H1 (cell line): ENCODE results near the gene ZNF48. TPM values are rescaled to one million over a fixed set of nuclear protein-coding genes. Genes with fewer than 3 reads are reported as not detected.

Experiments used
- FOSL1 ChIP-seq: IDR thresholded peaks from 2 replicates; pipeline ENCODE4 v1.6.1; 2011; ENCODE audit warnings: mild to moderate bottlenecking, low read depth, low read length, moderate library complexity; ENCODE audit not compliant: insufficient read depth
- TAF1 ChIP-seq: IDR thresholded peaks from 2 replicates; pipeline ENCODE4 v1.6.1; 2011; ENCODE audit warnings: mild to moderate bottlenecking, low read depth, low read length
- TBP ChIP-seq: IDR thresholded peaks from 2 replicates; pipeline ENCODE4 v1.6.1; 2011; ENCODE audit warnings: low read depth, low read length, improper control_type of control experiment
- polyA plus RNA-seq, 7 experiments: library from polyadenylated mRNA; depleted of rRNA in 3 of 7; stranded (reverse) in 5 of 7; unstranded in 2 of 7; fragments of >200 nt in 5 of 7; fragments of 200-250 nt in 2 of 7; gene quantifications; 1 replicate in 5 of 7; 2 replicates in 1 of 7; 4 replicates in 1 of 7; pipeline versions ENCODE4 v1.2.1 to v1.2.3, GENCODE V29; 2011 to 2013; ENCODE audit warnings: missing spikeins in 2 of 7, mixed read lengths in 2 of 7
- total RNA-seq: library from RNA; stranded (reverse); fragmentation: NEBNext Ultra II Directional; extraction: Animal tissue kit (Norgen Biotek cat#: 25700); gene quantifications from 2 replicates; pipeline ENCODE4 v1.2.1, GENCODE V29; 2021

The ZNF48 gene
- total and polyA plus RNA-seq, 2 of the 8 experiments (the other 6 are each of a cell fraction or from before 2014, with no cell fraction given), result 30.4 to 41.2 TPM

- no peak for TF ChIP-seq FOSL1
- TF ChIP-seq TBP, result no peak
- TF ChIP-seq TAF1, result no peak
Measured at GRCh38 chr16:30380072-30380802, 15.0 kb upstream of the ZNF48 start (continued).
